Measurements from ENCODE around the gene ACP7.
"Not testable (repeated sequence)": the region's sequence is repeated elsewhere in the genome, so short reads cannot be mapped to it uniquely, and the experiment has no call there.

The ACP7 gene

GRCh38 chr19:39078436-39079200 is 5.5 kb upstream of the ACP7 start:
- no peak for FAIRE-seq

GRCh38 chr19:39080431-39080830 is 3.7 kb upstream of the ACP7 start:
- FAIRE-seq = no peak

GRCh38 chr19:39082167-39082566 is 2.0 kb upstream of the ACP7 start:
- no peak for FAIRE-seq

- no peak for FAIRE-seq
Observed at GRCh38 chr19:39082745-39083598, 1.2 kb upstream of the ACP7 start.

GRCh38 chr19:39083599-39083982 is 577 bp upstream of the ACP7 start:
- no peak for FAIRE-seq

- no peak for FAIRE-seq
Observed at GRCh38 chr19:39084732-39085080, 538 bp downstream of the ACP7 start.

- FAIRE-seq = no peak
Observed at GRCh38 chr19:39085392-39085791, 1.2 kb downstream of the ACP7 start.

- no peak for FAIRE-seq
Observed at GRCh38 chr19:39086386-39086785, 2.2 kb downstream of the ACP7 start.

- FAIRE-seq = no peak
Observed at GRCh38 chr19:39087907-39088686, 3.9 kb downstream of the ACP7 start.

GRCh38 chr19:39090016-39090415 is 5.8 kb downstream of the ACP7 start:
- FAIRE-seq = not testable (repeated sequence)

GRCh38 chr19:39090881-39091280 is 6.7 kb downstream of the ACP7 start:
- no peak for FAIRE-seq

GRCh38 chr19:39095799-39096540 is 11.8 kb downstream of the ACP7 start:
- not testable (repeated sequence) for FAIRE-seq

- FAIRE-seq = no peak
Observed at GRCh38 chr19:39097299-39097698, 13.1 kb downstream of the ACP7 start.

GRCh38 chr19:39097721-39098120 is 13.6 kb downstream of the ACP7 start:
- FAIRE-seq = no peak

- no peak for FAIRE-seq
Observed at GRCh38 chr19:39098365-39099269, 14.4 kb downstream of the ACP7 start.

GRCh38 chr19:39099341-39099740 is 15.2 kb downstream of the ACP7 start:
- no peak for FAIRE-seq

- no peak for FAIRE-seq
Observed at GRCh38 chr19:39100500-39101166, 16.5 kb downstream of the ACP7 start.

- FAIRE-seq = no peak
Observed at GRCh38 chr19:39103151-39103550, 19.0 kb downstream of the ACP7 start.

GRCh38 chr19:39104186-39104596 is 20.0 kb downstream of the ACP7 start:
- no peak for FAIRE-seq

- no peak for FAIRE-seq
Observed at GRCh38 chr19:39106194-39106593, 22.0 kb downstream of the ACP7 start.

- FAIRE-seq = no peak
Observed at GRCh38 chr19:39109641-39110040, 25.5 kb downstream of the ACP7 start.

All from islet of Langerhans (tissue), 1 donor.